GM19193 (cell line): ENCODE measurements around the gene EFNA4.

ENCODE experiments used
- POLR2A ChIP-seq: IDR thresholded peaks from 4 replicates; pipeline ENCODE4 v1.6.1; 2011; ENCODE audit not compliant: insufficient read depth, insufficient read length; ENCODE audit errors: extremely low read depth

The EFNA4 gene

GRCh38 chr1:155026154-155026553, 37.4 kb upstream of the EFNA4 start:
- TF ChIP-seq POLR2A = no peak

- TF ChIP-seq POLR2A = no peak
Observed at GRCh38 chr1:155026588-155026987, 37.0 kb upstream of the EFNA4 start.

GRCh38 chr1:155029513-155030242, 33.9 kb upstream of the EFNA4 start:
- no peak for TF ChIP-seq POLR2A

GRCh38 chr1:155030243-155030795, 33.2 kb upstream of the EFNA4 start:
- TF ChIP-seq POLR2A = no peak

GRCh38 chr1:155030899-155031298, 32.6 kb upstream of the EFNA4 start:
- no peak for TF ChIP-seq POLR2A

GRCh38 chr1:155032886-155033285, 30.7 kb upstream of the EFNA4 start:
- TF ChIP-seq POLR2A = no peak

GRCh38 chr1:155033524-155033923, 30.0 kb upstream of the EFNA4 start, which contains the start of the genes DCST1 and DCST2:
DCST1 (plus strand) TSS chr1:155033824; CDS start chr1:155034037, 213 bp downstream.
DCST2 (minus strand) TSS chr1:155033781; CDS start chr1:155033701, 80 bp downstream.
- TF ChIP-seq POLR2A = no peak

GRCh38 chr1:155034318-155035208, 29.0 kb upstream of the EFNA4 start:
- no peak for TF ChIP-seq POLR2A

- TF ChIP-seq POLR2A = no peak
Observed at GRCh38 chr1:155035936-155036335, 27.6 kb upstream of the EFNA4 start.

- no peak for TF ChIP-seq POLR2A
Observed at GRCh38 chr1:155037043-155037442, 26.5 kb upstream of the EFNA4 start.

- no peak for TF ChIP-seq POLR2A
Observed at GRCh38 chr1:155037851-155038441, 25.6 kb upstream of the EFNA4 start.

- no peak for TF ChIP-seq POLR2A
Observed at GRCh38 chr1:155038602-155039307, 24.8 kb upstream of the EFNA4 start.

- no peak for TF ChIP-seq POLR2A
Observed at GRCh38 chr1:155039308-155039669, 24.3 kb upstream of the EFNA4 start.

- no peak for TF ChIP-seq POLR2A
Observed at GRCh38 chr1:155040358-155041093, 23.0 kb upstream of the EFNA4 start.
